GM12878 (cell line): ENCODE data around the gene TJAP1. TPM values are rescaled to one million over a fixed set of nuclear protein-coding genes. Genes with fewer than 3 reads are reported as not detected.

Experiments
- E4F1 ChIP-seq: fragments of 450-650 bp; IDR thresholded peaks from 2 replicates; pipeline ENCODE4 v1.6.1; 2018; ENCODE audit warnings: borderline replicate concordance, mild to moderate bottlenecking; ENCODE audit not compliant: partially characterized antibody
- FOXK2 ChIP-seq: fragments of 450-650 bp; IDR thresholded peaks from 2 replicates; pipeline ENCODE4 v1.6.1; 2017; ENCODE audit warnings: mild to moderate bottlenecking, moderate library complexity
- MEF2B ChIP-seq: fragments of 450-650 bp; IDR thresholded peaks from 2 replicates; pipeline ENCODE4 v1.6.1; 2018; ENCODE audit warnings: mild to moderate bottlenecking, moderate library complexity; ENCODE audit not compliant: partially characterized antibody, poor library complexity, severe bottlenecking
- NKRF ChIP-seq: fragments of 450-650 bp; conservative IDR thresholded peaks from 2 replicates; pipeline ENCODE4 v1.6.1; 2017; ENCODE audit warnings: mild to moderate bottlenecking, moderate library complexity
- PKNOX1 ChIP-seq: fragments of 450-650 bp; IDR thresholded peaks from 2 replicates; pipeline ENCODE4 v1.6.1; 2016; ENCODE audit warnings: mild to moderate bottlenecking
- RELA ChIP-seq: fragments of 450-650 bp; IDR thresholded peaks from 2 replicates; pipeline ENCODE4 v1.8.0; 2014; ENCODE audit warnings: borderline replicate concordance; ENCODE audit not compliant: partially characterized antibody
- STAT1 ChIP-seq: fragments of 450-650 bp; conservative IDR thresholded peaks from 2 replicates; pipeline ENCODE4 v1.6.1; 2014; ENCODE audit warnings: antibody characterized with exemption, mild to moderate bottlenecking
- TCF3 ChIP-seq: IDR thresholded peaks from 2 replicates; pipeline ENCODE4 v1.6.1; 2012; ENCODE audit warnings: low read depth, mild to moderate bottlenecking, low read length, borderline replicate concordance; ENCODE audit not compliant: insufficient read depth
- ZBTB11 ChIP-seq: fragments of 450-650 bp; formaldehyde crosslinking; IDR thresholded peaks from 2 replicates; pipeline ENCODE4 v1.5.0; 2022; ENCODE audit warnings: mild to moderate bottlenecking, missing genetic modification characterization
- ZBTB4 ChIP-seq: fragments of 450-650 bp; formaldehyde crosslinking; IDR thresholded peaks from 2 replicates; pipeline ENCODE4 v1.4.0; 2022; ENCODE audit warnings: mild to moderate bottlenecking, moderate library complexity
- ZNF207 ChIP-seq: fragments of 450-650 bp; IDR thresholded peaks from 2 replicates; pipeline ENCODE4 v1.6.1; 2014; ENCODE audit warnings: antibody characterized with exemption, mild to moderate bottlenecking, borderline replicate concordance
- polyA plus RNA-seq, 11 experiments: library from polyadenylated mRNA; depleted of rRNA in 4 of 11; unstranded in 6 of 11; stranded (reverse) in 5 of 11; fragments of >200 nt; fragmentation: Nextera tagmentation in 4 of 11; fragmentation: Illumina TruSeq in 1 of 11; extraction: Ambion mirVana in 4 of 11; extraction: Trizol in 1 of 11; gene quantifications; 1 replicate in 1 of 11; 2 replicates in 10 of 11; pipeline versions ENCODE4 v1.2.1 to v1.2.3, GENCODE V29; 2011 to 2016; ENCODE audit warnings: inconsistent platforms in 2 of 11, missing spikeins in 2 of 11, low read depth in 1 of 11
- total RNA-seq, 4 experiments: library from RNA; depleted of rRNA in 3 of 4; stranded (reverse); fragments of >200 nt in 3 of 4; fragmentation: Illumina TruSeq in 1 of 4; extraction: Trizol in 1 of 4; gene quantifications; 2 replicates each; pipeline versions ENCODE4 v1.2.1 to v1.2.3, GENCODE V29; 2013 to 2021
- TF ChIP-seq, protein P1 (sequence below): IDR thresholded peaks from 2 replicates; pipeline ENCODE4 v1.6.1; 2011; ENCODE audit warnings: borderline replicate concordance, low read depth, mild to moderate bottlenecking, moderate library complexity, low read length; ENCODE audit not compliant: insufficient read depth, poor library complexity, severe bottlenecking

Gene TJAP1
- total and polyA plus RNA-seq, 10 of the 15 experiments (the other 5 are each of a cell fraction or from before 2014, with no cell fraction given), result 0.11 to 22.6 (median 12.8) TPM

DNA sequence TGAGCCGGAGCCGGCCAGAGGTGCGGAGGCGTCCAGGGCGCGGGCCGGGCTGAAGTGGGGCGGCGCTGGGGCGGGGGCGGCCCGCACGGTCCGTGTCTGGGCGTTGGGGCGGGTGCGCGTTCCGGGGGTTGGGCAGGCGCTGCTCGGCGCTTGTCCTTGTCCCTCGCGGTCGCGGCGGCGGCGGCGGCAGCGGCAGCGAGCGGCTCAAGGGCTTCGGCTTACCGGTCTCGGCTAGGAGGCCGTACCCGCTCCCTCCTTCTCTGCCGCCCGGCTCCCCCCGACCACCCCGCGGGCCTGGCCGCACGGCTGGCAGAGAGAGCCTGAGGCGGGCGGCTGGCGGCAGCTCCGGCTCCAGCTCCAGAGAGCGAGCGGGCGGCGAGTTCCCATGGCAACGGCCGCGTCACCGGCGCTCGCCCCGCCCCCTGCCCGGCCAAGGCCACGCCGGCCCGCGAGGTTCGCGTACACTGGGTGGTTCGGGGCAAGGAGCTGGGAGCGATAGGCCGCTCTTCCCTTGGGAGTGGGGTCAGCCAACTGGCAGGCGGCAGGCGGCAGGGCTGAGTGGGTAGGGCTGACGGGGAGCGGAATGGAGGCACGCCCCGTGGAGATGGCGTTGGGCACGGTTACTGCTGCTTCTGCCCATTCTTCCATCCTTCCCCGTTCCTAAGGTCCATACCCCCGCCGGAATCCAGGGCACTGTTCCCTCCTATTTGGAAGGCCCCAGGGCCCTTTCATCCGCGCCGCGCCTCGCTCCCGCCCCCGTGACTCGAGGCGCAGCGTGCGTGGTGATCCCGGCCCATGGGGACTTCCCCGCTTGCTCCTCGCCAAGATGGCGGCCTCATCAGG is 32.8 kb downstream of the TJAP1 start, which contains the start of gene LRRC73 (continued):
- TF ChIP-seq ZBTB4 (CRISPR knock-in tag) (no peak), RELA (peak; percentile 6), PKNOX1 (no peak), TCF3 (0 out of 2 replicates have a peak, but pooled peaks have one; percentile 9), FOXK2 (no peak), MEF2B (peak; percentile 11), STAT1 (0 out of 2 replicates have a peak, but pooled peaks have one; percentile 39), E4F1 (no peak), ZBTB11 (CRISPR knock-in tag) (no peak), NKRF (peak; percentile 79), ZNF207 (0 out of 2 replicates have a peak, but pooled peaks have one; percentile 35)
- TF ChIP-seq, protein P1, sequence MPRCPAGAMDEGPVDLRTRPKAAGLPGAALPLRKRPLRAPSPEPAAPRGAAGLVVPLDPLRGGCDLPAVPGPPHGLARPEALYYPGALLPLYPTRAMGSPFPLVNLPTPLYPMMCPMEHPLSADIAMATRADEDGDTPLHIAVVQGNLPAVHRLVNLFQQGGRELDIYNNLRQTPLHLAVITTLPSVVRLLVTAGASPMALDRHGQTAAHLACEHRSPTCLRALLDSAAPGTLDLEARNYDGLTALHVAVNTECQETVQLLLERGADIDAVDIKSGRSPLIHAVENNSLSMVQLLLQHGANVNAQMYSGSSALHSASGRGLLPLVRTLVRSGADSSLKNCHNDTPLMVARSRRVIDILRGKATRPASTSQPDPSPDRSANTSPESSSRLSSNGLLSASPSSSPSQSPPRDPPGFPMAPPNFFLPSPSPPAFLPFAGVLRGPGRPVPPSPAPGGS, result peak; percentile 50
